Esophagus muscularis mucosa (tissue), 4 donors: ENCODE data around the gene SF3B1. TPM values are rescaled to one million over a fixed set of nuclear protein-coding genes. Genes with fewer than 3 reads are reported as not detected.
A peak's percentile ranks its signal among the peaks of the same experiment; 100 is the strongest.
"Not testable (repeated sequence)": the region's sequence is repeated elsewhere in the genome, so short reads cannot be mapped to it uniquely, and the experiment has no call there.

Source experiments
- DNase-seq: peaks from one replicate; pipeline ENCODE4 v3.0.0-alpha.2; 2017; ENCODE audit errors: extremely low spot score
- H3K27ac ChIP-seq, 4 donors: fragments of 200-600 bp; sonication (generic); replicated peaks in 1 of 4; 1 replicate in 3 of 4; 2 replicates in 1 of 4; pipeline ENCODE4 v1.5.1; 2016 to 2019; ENCODE audit warnings: mild to moderate bottlenecking in 1 of 4
- H3K27me3 ChIP-seq, 4 donors: fragments of 200-600 bp; sonication (generic); one replicate each; pipeline versions ENCODE4 v1.5.1 to v1.6.0; 2016 to 2019
- H3K36me3 ChIP-seq, 4 donors: fragments of 200-600 bp; sonication (generic); one replicate each; pipeline ENCODE4 v1.5.1; 2016 to 2019
- H3K4me1 ChIP-seq, 4 donors: fragments of 200-600 bp; sonication (generic); one replicate each; pipeline ENCODE4 v1.5.1; 2016 to 2019
- H3K4me3 ChIP-seq, 4 donors: fragments of 200-600 bp; sonication (generic); 1 replicate in 2 of 4; 2 replicates in 2 of 4; pipeline ENCODE4 v1.5.1; 2016 to 2019; ENCODE audit warnings: mild to moderate bottlenecking in 4 of 4, moderate library complexity in 1 of 4
- H3K9me3 ChIP-seq, 4 donors: fragments of 200-600 bp; sonication (generic); 1 replicate in 3 of 4; 2 replicates in 1 of 4; pipeline ENCODE4 v1.5.1; 2016 to 2019
- CTCF ChIP-seq, 3 experiments: fragments of 200-600 bp in 2 of 3; fragments of 450-650 bp in 1 of 3; sonication (generic) in 2 of 3; IDR thresholded peaks; one replicate each; pipeline ENCODE4 v1.5.1; 2017 to 2019; ENCODE audit warnings: antibody characterized with exemption in 3 of 3, mild to moderate bottlenecking in 2 of 3, moderate library complexity in 1 of 3
- EP300 ChIP-seq: sonication (generic); formaldehyde crosslinking; IDR thresholded peaks from one replicate; pipeline ENCODE4 v1.6.1; 2017; ENCODE audit warnings: antibody characterized with exemption
- POLR2A ChIP-seq: fragments of 450-650 bp; IDR thresholded peaks from one replicate; pipeline ENCODE4 v1.6.1; 2017; ENCODE audit warnings: antibody characterized with exemption, moderate library complexity, mild to moderate bottlenecking, low read depth
- POLR2AphosphoS5 ChIP-seq, 2 donors: sonication (generic); formaldehyde crosslinking; IDR thresholded peaks; one replicate each; pipeline ENCODE4 v1.6.1; 2017; ENCODE audit warnings: antibody characterized with exemption in 2 of 2
- WGBS: methylation state at CpG from one replicate; pipeline ENCODE4 v1.1.5; 2018; 5-methylcytosine and 5-hydroxymethylcytosine counted together
- intact Hi-C: fragments of 100-400 bp; cut with DNase I; formaldehyde crosslinking; loops from one replicate; pipeline ENCODE4 v1.15.1; 2023
- total RNA-seq, 4 donors: library from RNA; depleted of rRNA; stranded (reverse); fragments of >200 nt; gene quantifications; one replicate each; pipeline versions ENCODE4 v1.1.0 to v1.2.1, GENCODE V29; 2016

SF3B1 gene
- total RNA-seq = 100 to 1,000 TPM in 2 of 4 donors, 10 to 100 TPM in 2; 91.5 to 223 (median 130) TPM

- intact Hi-C loops = loop anchor here (2.0 kb wide), 1 partner anchor 64 kb away; the partner anchor contains the start of gene HSPD1
Observed at GRCh38 chr2:197434541-197435513, at the start of gene SF3B1. TSS of gene SF3B1 (minus strand) at chr2:197435028. CDS start at chr2:197434999, 29 bp downstream.

GRCh38 chr2:197484248-197484647 is 49.4 kb upstream of the SF3B1 start:
- H3K4me1 ChIP-seq, H3K4me3 ChIP-seq, H3K27ac ChIP-seq, DNase-seq, H3K27me3 ChIP-seq, intact Hi-C loops: not testable (repeated sequence)
- H3K9me3 ChIP-seq = peaks cover 0 to 15% (median 6%) of the 10 kb centered on the region in 4 donors
- WGBS = 98% methylated on average over 3 of the region's 3 CpGs
- peaks cover 29 to 68% (median 49%) of the 10 kb centered on the region in 4 donors for H3K36me3 ChIP-seq

More at GRCh38 chr2:197434541-197435513, at the start of gene SF3B1:
- Histone ChIP-seq H3K27ac (peak within 1 kb of the TSS; percentile 90 to 97 (median 92)), H3K9me3 (no peaks in the 10 kb centered on the region), H3K36me3 (no peaks in the 10 kb centered on the region), H3K4me1 (peaks cover 41 to 51% (median 49%) of the 10 kb centered on the region in 4 donors), H3K4me3 (peak within 1 kb of the TSS; percentile 65 to 93 (median 81)), H3K27me3 (no peaks in the 10 kb centered on the region)
- WGBS = under 1% methylated on average over 65 of the region's 74 CpGs
- TF ChIP-seq CTCF (IDR thresholded peaks at IDR 0.05) = peak in 1 of 3 experiments; percentile 25
- peak; percentile 83 for TF ChIP-seq POLR2A
- no peak for TF ChIP-seq EP300
- TF ChIP-seq POLR2AphosphoS5 (IDR thresholded peaks at IDR 0.05) = peak; percentile 98 to 100
- peak; percentile 99 for DNase-seq

- Histone ChIP-seq H3K9me3 (peaks cover 0 to 15% (median 6%) of the 10 kb centered on the region in 4 donors), H3K4me1 (no peaks in the 10 kb centered on the region), H3K27ac (no peak overlapping the region), H3K27me3 (no peaks in the 10 kb centered on the region), H3K36me3 (peaks cover 19 to 66% (median 47%) of the 10 kb centered on the region in 4 donors), H3K4me3 (no peak overlapping the region)
- 93% methylated on average over 9 of the region's 9 CpGs for WGBS
- DNase-seq = no peak
- TF ChIP-seq POLR2A = no peak
- no peak for TF ChIP-seq CTCF (IDR thresholded peaks at IDR 0.05)
- TF ChIP-seq POLR2AphosphoS5 (IDR thresholded peaks at IDR 0.05) = no peak
- no peak for TF ChIP-seq EP300
- intact Hi-C loops = no loop called here
Observed at GRCh38 chr2:197480165-197481036, 45.6 kb upstream of the SF3B1 start.

GRCh38 chr2:197477797-197478196 is 43.0 kb upstream of the SF3B1 start:
- Histone ChIP-seq H3K4me3 (no peak overlapping the region), H3K4me1 (no peaks in the 10 kb centered on the region), H3K9me3 (peaks cover 0 to 3% (median 0%) of the 10 kb centered on the region in 4 donors), H3K36me3 (peaks cover 30 to 82% (median 65%) of the 10 kb centered on the region in 4 donors), H3K27me3 (no peaks in the 10 kb centered on the region), H3K27ac (no peak overlapping the region)
- TF ChIP-seq POLR2A (no peak), POLR2AphosphoS5 (IDR thresholded peaks at IDR 0.05) (no peak), EP300 (no peak), CTCF (IDR thresholded peaks at IDR 0.05) (no peak)
- intact Hi-C loops = no loop called here
- DNase-seq = no peak
- WGBS = 91% methylated on average over 3 of the region's 3 CpGs
